ENCODE data around the gene NUTM1. TPM values are rescaled to one million over a fixed set of nuclear protein-coding genes. Genes with fewer than 3 reads are reported as not detected.

NUTM1 gene, protein sequence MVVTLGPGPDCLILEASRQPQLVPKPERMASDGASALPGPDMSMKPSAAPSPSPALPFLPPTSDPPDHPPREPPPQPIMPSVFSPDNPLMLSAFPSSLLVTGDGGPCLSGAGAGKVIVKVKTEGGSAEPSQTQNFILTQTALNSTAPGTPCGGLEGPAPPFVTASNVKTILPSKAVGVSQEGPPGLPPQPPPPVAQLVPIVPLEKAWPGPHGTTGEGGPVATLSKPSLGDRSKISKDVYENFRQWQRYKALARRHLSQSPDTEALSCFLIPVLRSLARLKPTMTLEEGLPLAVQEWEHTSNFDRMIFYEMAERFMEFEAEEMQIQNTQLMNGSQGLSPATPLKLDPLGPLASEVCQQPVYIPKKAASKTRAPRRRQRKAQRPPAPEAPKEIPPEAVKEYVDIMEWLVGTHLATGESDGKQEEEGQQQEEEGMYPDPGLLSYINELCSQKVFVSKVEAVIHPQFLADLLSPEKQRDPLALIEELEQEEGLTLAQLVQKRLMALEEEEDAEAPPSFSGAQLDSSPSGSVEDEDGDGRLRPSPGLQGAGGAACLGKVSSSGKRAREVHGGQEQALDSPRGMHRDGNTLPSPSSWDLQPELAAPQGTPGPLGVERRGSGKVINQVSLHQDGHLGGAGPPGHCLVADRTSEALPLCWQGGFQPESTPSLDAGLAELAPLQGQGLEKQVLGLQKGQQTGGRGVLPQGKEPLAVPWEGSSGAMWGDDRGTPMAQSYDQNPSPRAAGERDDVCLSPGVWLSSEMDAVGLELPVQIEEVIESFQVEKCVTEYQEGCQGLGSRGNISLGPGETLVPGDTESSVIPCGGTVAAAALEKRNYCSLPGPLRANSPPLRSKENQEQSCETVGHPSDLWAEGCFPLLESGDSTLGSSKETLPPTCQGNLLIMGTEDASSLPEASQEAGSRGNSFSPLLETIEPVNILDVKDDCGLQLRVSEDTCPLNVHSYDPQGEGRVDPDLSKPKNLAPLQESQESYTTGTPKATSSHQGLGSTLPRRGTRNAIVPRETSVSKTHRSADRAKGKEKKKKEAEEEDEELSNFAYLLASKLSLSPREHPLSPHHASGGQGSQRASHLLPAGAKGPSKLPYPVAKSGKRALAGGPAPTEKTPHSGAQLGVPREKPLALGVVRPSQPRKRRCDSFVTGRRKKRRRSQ
- not detected for total RNA-seq
- long read RNA-seq = 0 reads

GRCh38 chr15:34342737-34343575, at the start of gene NUTM1, which contains the start of gene NOP10:
NUTM1 (plus strand) TSS chr15:34343315; CDS start chr15:34343697, 382 bp downstream.
NOP10 (minus strand) TSS chr15:34343136; CDS start chr15:34343073, 63 bp downstream.
- peak; percentile 97 for DNase-seq (ENCODE audit: low spot score)
- intact Hi-C loops (cut with DNase I) = loop anchor here (1.0 kb wide), 1 partner anchor 24 kb away; the partner anchor contains the start of gene LPCAT4

- intact Hi-C loops (cut with DNase I) = no loop called here
- no peak for DNase-seq (ENCODE audit: low spot score)
Observed at GRCh38 chr15:34297059-34297458, 46.1 kb upstream of the NUTM1 start.

GRCh38 chr15:34301058-34301457, 42.1 kb upstream of the NUTM1 start:
- intact Hi-C loops (cut with DNase I) = no loop called here
- DNase-seq (ENCODE audit: low spot score) = no peak

GRCh38 chr15:34304613-34305012, 38.5 kb upstream of the NUTM1 start:
- DNase-seq (ENCODE audit: low spot score) = no peak
- intact Hi-C loops (cut with DNase I) = no loop called here

- intact Hi-C loops (cut with DNase I) = no loop called here
- no peak for DNase-seq (ENCODE audit: low spot score)
Observed at GRCh38 chr15:34311563-34311962, 31.6 kb upstream of the NUTM1 start.

DNA sequence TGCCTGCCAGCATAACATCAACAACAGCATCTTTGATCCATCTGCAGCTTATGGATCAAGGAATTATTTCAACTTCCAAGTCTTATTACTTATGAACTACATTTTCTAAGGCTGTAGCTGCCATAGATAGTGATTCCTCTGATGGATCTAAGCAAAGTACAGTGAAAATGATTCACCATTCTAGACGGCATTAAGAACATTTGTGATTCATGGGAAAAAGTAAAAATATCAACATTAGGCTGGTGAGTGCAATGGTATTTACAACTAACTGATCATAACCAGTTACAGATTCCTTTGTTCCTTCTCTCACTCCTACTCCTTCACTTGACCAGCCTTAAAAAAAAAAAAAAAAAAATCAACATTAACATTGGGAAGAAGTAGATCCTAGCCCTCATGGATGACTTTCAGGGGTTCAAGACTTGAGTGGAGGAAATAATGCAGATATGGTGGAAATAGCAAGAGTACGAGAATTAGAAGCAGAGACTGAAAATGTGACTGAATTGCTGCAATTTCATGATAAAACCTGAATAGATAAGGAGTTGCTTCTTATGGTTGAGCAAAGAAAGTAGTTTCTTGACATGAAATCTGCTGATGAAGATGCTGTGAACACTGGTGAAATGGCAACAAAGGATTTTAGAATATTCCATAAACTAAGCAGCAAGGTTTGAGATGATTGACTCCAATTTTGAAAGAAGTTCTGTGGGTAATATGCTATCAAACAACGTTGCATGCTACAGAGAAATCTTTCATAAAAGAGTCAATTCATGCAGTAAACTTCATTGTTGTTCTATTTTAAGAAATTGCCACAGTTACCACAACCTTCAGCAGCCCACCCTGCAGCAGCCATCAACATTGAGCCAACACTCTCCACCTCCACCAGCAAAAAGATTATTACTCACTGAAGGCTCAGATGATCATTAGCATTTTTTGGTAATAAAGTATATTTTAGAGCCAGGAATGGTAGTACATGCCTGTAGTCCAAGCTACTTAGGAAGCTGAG, 28.3 kb upstream of the NUTM1 start:
- intact Hi-C loops (cut with DNase I) = no loop called here
- DNase-seq (ENCODE audit: low spot score) = no peak

GRCh38 chr15:34318277-34319079, 24.6 kb upstream of the NUTM1 start:
- intact Hi-C loops (cut with DNase I) = loop anchor here (2.0 kb wide), 1 partner anchor 20 kb away; no protein-coding TSS in a partner anchor
- DNase-seq (ENCODE audit: low spot score) = peak; percentile 87

GRCh38 chr15:34323217-34323616, 19.9 kb upstream of the NUTM1 start:
- no peak for DNase-seq (ENCODE audit: low spot score)
- intact Hi-C loops (cut with DNase I) = no loop called here

DNA sequence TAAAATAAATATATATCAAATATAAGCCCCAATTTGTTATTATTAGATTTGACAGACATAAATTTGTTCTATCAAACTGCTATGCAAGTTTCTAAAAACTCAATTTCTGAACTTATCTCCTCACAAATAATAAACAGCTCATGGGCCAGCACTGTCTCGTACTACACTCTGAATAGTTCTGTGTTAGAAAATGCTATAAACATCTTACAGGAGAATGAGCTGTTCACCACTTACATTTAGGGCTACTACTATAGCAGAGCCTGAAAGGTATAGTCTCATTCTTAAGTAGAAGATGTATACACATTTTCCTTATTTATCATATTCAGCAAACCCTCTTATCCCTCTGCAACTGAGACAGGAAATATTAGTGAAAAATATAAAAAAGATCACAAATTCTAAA, 18.2 kb upstream of the NUTM1 start:
- DNase-seq (ENCODE audit: low spot score) = no peak
- intact Hi-C loops (cut with DNase I) = no loop called here

DNA sequence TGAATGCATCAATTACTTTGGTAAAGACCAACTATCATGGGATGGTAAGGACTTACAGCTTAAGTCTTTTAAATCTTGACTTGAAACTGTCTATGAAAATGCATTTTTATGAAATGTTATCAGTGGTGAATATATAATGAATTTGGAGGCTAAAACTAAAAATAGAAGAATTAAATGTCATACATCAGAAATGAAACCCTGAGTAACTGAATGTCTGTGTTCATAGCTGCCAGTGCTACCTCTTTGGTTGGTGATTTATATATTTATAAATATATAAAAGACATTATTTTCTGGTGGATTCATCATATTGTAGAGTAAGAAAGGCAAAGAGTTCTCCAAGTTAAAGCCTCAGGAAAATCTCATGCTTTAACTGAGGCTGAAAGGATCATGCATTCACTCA, 17.7 kb upstream of the NUTM1 start:
- DNase-seq (ENCODE audit: low spot score) = no peak
- intact Hi-C loops (cut with DNase I) = no loop called here

DNA sequence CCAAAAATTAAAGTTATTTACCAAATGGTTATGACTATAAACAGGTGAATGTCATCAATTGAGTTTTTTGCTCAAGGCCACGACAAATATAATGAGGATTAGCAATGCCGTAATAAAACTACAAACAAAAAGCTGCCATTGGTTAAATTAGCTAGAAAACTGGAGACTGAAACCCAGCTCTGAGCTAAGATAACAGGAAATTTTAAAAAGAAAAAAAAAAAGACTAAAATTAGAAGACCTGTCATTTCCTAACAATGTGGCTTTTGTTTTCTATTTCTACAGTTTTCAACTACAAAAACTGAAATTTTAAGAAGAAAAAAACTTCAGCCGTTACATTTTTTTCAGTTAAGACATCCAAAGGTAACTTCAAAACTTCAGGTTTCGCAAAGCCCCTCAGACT, 15.2 kb upstream of the NUTM1 start:
- intact Hi-C loops (cut with DNase I) = no loop called here

GRCh38 chr15:34329006-34329405, 14.1 kb upstream of the NUTM1 start:
- intact Hi-C loops (cut with DNase I) = no loop called here
- DNase-seq (ENCODE audit: low spot score) = no peak

More for the DNA sequence above, 15.2 kb upstream of the NUTM1 start:
- no peak for DNase-seq (ENCODE audit: low spot score)

DNA sequence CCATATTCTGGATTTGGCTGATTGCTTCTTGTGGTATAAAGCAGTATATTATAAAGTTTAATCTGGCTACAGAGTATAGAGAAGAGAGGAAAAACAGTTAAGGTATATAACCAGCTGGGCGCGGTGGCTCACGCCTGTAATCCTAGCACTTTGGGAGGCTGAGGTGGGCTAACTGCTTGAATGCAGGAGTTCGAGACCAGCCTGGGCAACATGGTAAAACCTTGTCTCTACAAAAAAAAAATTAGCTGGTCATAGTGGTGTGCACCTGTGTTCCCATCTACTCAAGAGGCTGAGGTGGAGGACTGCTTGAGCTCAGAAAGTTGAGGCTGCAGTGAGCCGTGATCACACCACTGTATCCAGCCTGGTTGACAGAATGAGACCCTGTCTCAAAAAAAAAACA, 12.8 kb upstream of the NUTM1 start:
- no peak for DNase-seq (ENCODE audit: low spot score)
- intact Hi-C loops (cut with DNase I) = loop anchor here (10.0 kb wide), 1 partner anchor 105 kb away; the partner anchor contains the start of gene EMC4

GRCh38 chr15:34331809-34332208, 11.3 kb upstream of the NUTM1 start:
- intact Hi-C loops (cut with DNase I) = loop anchor here (10.0 kb wide), 1 partner anchor 107 kb away; the partner anchor contains the start of gene EMC4
- DNase-seq (ENCODE audit: low spot score) = no peak

- intact Hi-C loops (cut with DNase I) = loop anchor here (10.0 kb wide), 1 partner anchor 108 kb away; the partner anchor contains the start of gene EMC4
- no peak for DNase-seq (ENCODE audit: low spot score)
Observed at GRCh38 chr15:34332553-34333120, 10.5 kb upstream of the NUTM1 start.

GRCh38 chr15:34334672-34335071, 8.4 kb upstream of the NUTM1 start:
- no peak for DNase-seq (ENCODE audit: low spot score)
- intact Hi-C loops (cut with DNase I) = loop anchor here (10.0 kb wide), 1 partner anchor 110 kb away; the partner anchor contains the start of gene EMC4

Data from cardiac septum (tissue), 1 donor.